Heart right ventricle (tissue), 16 donors: ENCODE results near the gene TNFAIP6. TPM values are rescaled to one million over a fixed set of nuclear protein-coding genes. Genes with fewer than 3 reads are reported as not detected.

Experiments used
- ATAC-seq, 8 donors: fragments of 200-7000 bp; cut with Tn5 transposase; one replicate each; pipeline ENCODE4 v1.9.1; 2020; ENCODE audit warnings: mild to moderate bottlenecking in 8 of 8, moderate library complexity in 8 of 8, moderate number of reproducible peaks in 1 of 8
- DNase-seq, 2 donors: peaks; one replicate each; pipeline ENCODE4 v3.0.0-alpha.2; 2020
- H3K27ac ChIP-seq, 10 donors: fragments of 200-600 bp; sonication (generic) in 2 of 10; one replicate each; pipeline versions ENCODE4 v1.5.0 to v1.8.0; 2020 to 2022; ENCODE audit warnings: mild to moderate bottlenecking in 3 of 10
- H3K27me3 ChIP-seq, 7 donors: fragments of 200-600 bp; one replicate each; pipeline ENCODE4 v1.8.0; 2021 to 2022; ENCODE audit warnings: mild to moderate bottlenecking in 2 of 7
- H3K36me3 ChIP-seq, 9 donors: fragments of 200-600 bp; sonication (generic) in 1 of 9; one replicate each; pipeline versions ENCODE4 v1.5.0 to v1.8.0; 2020 to 2022; ENCODE audit warnings: mild to moderate bottlenecking in 2 of 9
- H3K4me1 ChIP-seq, 9 donors: fragments of 200-600 bp; sonication (generic) in 1 of 9; one replicate each; pipeline versions ENCODE4 v1.5.0 to v1.8.0; 2020 to 2022; ENCODE audit warnings: mild to moderate bottlenecking in 4 of 9
- H3K4me3 ChIP-seq, 10 donors: fragments of 200-600 bp; sonication (generic) in 2 of 10; one replicate each; pipeline versions ENCODE4 v1.5.0 to v1.8.0; 2020 to 2022; ENCODE audit warnings: mild to moderate bottlenecking in 7 of 10, moderate library complexity in 2 of 10
- H3K9me3 ChIP-seq, 11 donors: fragments of 200-600 bp in 10 of 11; sonication (generic) in 2 of 11; one replicate each; pipeline versions ENCODE4 v1.5.0 to v1.8.0; 2013 to 2022; ENCODE audit warnings: mild to moderate bottlenecking in 2 of 11, control low read depth in 1 of 11, moderate library complexity in 1 of 11
- WGBS, 2 donors: extraction: QIAGEN DNeasy Blood & Tissue Kit; methylation state at CpG; one replicate each; pipeline ENCODE4 v1.1.7; 2013; ENCODE audit warnings: inconsistent platforms in 1 of 2; 5-methylcytosine and 5-hydroxymethylcytosine counted together
- intact Hi-C, 10 donors: fragments of 100-400 bp; cut with DNase I; formaldehyde crosslinking; loops; one replicate each; pipeline versions ENCODE4 v1.11.1 to v1.14.2; 2022
- polyA plus RNA-seq, 2 donors: library from polyadenylated mRNA; stranded (reverse); fragments of 200-250 nt; gene quantifications; one replicate each; pipeline ENCODE4 v1.2.3, GENCODE V29; 2013
- total RNA-seq, 10 donors: library from RNA; stranded (reverse); fragmentation: NEBNext Ultra II Directional in 3 of 10; extraction: Animal tissue kit (Norgen Biotek cat#: 25700) in 3 of 10; gene quantifications; one replicate each; pipeline versions ENCODE4 v1.2.1 to v1.2.4, GENCODE V29; 2021 to 2023
- TF ChIP-seq, protein P1 (sequence below), 9 donors: fragments of 200-600 bp; sonication (generic) in 2 of 9; IDR thresholded peaks; one replicate each; pipeline versions ENCODE4 v1.5.0 to v1.8.0; 2021 to 2022; ENCODE audit warnings: antibody characterized with exemption in 9 of 9, mild to moderate bottlenecking in 5 of 9, moderate library complexity in 1 of 9
- donor health status: Arrhythmogenic right ventricular cardiomyopathy.
- donor health status: ischemic (EF 13 %, LVEDD 7.1; RV severe dilation, severe dysfunction).
- donor health status: healthy with polysubstance abuse.
- donor health status: DM: no; HTN: yes; CAD: no.
- donor health status: DM: no; HTN: no; CAD: no.
- donor health status: ischemic (EF 25% LVEDD 6.9; RV normal size, moderate dysfunction).
- donor health status: ischemic (EF 25% LVEDD 5.7; RV mildly dilated, moderate dysfunction).
- donor health status: healthy.
- donor health status: DM: yes; HTN: yes; CAD: no.
- donor health status: Ischemic cardiomyopathy.
- donor health status: ischemic (EF 35%, LVEDD 5.7; RV mildly dilated, moderate dysfunction).
- donor health status: nonischemic (EF 11% LVEDD 7.7; RV severe dilation, severe dysfunction).
- donor health status: DM: yes; HTN: yes; CAD: no.
- donor health status: PGD.
- donor health status: ischemic (EF 29% LVEDD 5.4; RV normal size, mild dysfunction).
- donor health status: nonischemic (EF 23%, LVEDD 6.1; RV moderate dilation, normal function).

The TNFAIP6 gene
- total and polyA plus RNA-seq, 12 donors = 0.98 to 6.6 (median 2.4) TPM

DNA sequence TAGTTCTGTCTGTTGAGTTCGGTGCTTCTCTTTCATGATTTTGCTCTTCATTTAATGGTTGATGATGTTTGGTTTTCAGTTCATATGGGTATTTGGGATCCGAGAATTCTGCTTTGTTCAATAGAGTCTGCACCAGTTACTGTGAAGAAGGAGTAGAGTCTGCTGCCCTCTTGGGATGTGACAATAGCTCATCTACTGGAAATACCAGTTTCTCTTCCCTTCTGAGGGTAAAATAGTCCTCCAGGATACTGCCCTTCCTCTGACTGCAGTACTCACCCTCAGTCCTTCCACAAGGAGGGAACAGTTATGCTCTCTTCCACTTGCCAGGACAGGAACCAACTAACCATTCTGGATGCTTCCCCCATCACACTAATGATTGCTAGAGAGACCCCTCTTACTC is 12.5 kb upstream of the TNFAIP6 start:
- Histone ChIP-seq H3K27ac (no peak overlapping the region), H3K4me3 (no peak overlapping the region), H3K4me1 (peaks cover 0 to 3% (median 0%) of the 10 kb centered on the region in 9 donors), H3K9me3 (peaks cover 0 to 25% (median 4%) of the 10 kb centered on the region in 11 donors), H3K36me3 (no peaks in the 10 kb centered on the region), H3K27me3 (no peaks in the 10 kb centered on the region)
- intact Hi-C loops = no loop called here
- ATAC-seq (no peak), DNase-seq (no peak)
- TF ChIP-seq, protein P1, sequence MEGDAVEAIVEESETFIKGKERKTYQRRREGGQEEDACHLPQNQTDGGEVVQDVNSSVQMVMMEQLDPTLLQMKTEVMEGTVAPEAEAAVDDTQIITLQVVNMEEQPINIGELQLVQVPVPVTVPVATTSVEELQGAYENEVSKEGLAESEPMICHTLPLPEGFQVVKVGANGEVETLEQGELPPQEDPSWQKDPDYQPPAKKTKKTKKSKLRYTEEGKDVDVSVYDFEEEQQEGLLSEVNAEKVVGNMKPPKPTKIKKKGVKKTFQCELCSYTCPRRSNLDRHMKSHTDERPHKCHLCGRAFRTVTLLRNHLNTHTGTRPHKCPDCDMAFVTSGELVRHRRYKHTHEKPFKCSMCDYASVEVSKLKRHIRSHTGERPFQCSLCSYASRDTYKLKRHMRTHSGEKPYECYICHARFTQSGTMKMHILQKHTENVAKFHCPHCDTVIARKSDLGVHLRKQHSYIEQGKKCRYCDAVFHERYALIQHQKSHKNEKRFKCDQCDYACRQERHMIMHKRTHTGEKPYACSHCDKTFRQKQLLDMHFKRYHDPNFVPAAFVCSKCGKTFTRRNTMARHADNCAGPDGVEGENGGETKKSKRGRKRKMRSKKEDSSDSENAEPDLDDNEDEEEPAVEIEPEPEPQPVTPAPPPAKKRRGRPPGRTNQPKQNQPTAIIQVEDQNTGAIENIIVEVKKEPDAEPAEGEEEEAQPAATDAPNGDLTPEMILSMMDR (IDR thresholded peaks at IDR 0.05) = no peak
- 92 to 94% methylated on average over 2 of the region's 2 CpGs for WGBS, 2 donors

DNA sequence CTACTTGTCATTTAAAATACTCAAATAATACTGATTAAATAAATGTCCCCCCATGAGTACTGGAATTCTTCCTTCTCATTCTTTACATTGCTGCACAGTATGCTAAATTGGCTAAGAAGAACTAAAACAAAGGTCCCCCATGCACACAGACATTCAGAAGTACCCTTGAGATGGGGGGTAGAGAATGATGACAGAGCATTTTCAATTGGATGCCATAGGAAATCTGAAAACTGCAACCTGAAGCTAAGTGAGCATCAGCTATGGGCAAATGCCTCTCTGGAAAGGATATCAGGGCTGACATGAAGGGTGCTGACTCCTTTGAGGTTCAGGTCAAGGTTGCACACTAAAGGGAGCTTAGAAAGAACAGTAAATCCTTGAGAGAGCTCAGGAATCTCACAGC is 10.1 kb upstream of the TNFAIP6 start:
- no peak for DNase-seq
- Histone ChIP-seq H3K9me3 (peaks cover 0 to 16% (median 0%) of the 10 kb centered on the region in 11 donors), H3K4me1 (peaks cover 0 to 3% (median 0%) of the 10 kb centered on the region in 9 donors), H3K4me3 (no peak overlapping the region), H3K27ac (no peak overlapping the region), H3K27me3 (no peaks in the 10 kb centered on the region), H3K36me3 (no peaks in the 10 kb centered on the region)
- TF ChIP-seq, protein P1 (IDR thresholded peaks at IDR 0.05) = no peak
- intact Hi-C loops = no loop called here
- no peak for ATAC-seq

DNA sequence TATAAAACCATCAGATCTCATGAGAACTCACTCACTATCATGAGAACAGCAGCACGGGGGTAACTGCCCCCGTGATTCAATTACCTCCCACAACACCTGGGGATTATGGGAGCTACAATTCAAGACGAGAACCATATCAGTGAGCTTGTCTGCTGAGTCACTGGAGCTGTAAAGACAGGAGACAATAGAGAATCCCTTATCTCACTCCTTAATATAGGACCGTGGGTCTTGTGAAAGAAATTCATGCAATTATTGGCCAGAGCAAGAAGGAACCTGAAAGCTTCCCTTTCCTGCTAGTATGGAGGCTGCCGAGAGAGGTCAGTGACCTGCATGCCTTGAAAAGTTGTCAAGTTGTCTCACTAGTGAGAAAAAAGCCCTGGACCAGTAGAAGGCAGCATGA is 9.5 kb upstream of the TNFAIP6 start:
- WGBS, 2 donors = 39 to 48% methylated on average over 5 of the region's 5 CpGs
- ATAC-seq = no peak
- DNase-seq = no peak
- H3K4me3 ChIP-seq = no peak overlapping the region
- H3K27ac ChIP-seq = no peak overlapping the region
- intact Hi-C loops = no loop called here
- TF ChIP-seq, protein P1 (IDR thresholded peaks at IDR 0.05) = no peak
- peaks cover 0 to 16% (median 0%) of the 10 kb centered on the region in 11 donors for H3K9me3 ChIP-seq
- H3K4me1 ChIP-seq = peaks cover 0 to 3% (median 0%) of the 10 kb centered on the region in 9 donors
- H3K36me3 ChIP-seq = no peaks in the 10 kb centered on the region
- H3K27me3 ChIP-seq = no peaks in the 10 kb centered on the region

DNA sequence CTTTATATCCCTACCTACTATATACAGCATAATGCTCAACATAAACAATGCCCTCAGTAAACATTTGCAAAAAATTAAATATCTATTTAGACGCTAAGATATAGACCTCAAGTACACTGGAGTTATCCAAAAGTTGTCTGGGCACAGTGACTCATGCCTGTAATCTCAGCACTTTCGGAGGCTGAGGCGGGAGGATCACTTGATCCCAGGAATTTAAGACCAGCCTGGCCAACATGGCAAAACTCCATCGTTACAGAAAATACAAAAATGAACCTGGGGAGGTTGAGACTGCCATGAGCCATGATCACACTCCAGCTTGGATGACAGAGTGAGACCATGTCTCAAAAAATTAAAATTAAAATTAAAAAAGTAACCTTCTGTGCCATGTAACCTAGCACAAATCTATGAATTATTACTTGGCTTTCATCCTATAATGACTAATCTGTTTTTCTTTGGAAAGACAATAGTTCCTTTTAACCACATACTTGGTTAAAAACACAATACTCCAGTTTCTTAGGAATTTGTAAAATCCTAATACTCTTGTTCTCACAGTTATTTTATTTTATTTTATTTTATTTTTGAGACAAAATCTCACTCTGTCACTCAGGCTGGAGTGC is 6.7 kb upstream of the TNFAIP6 start:
- no peak overlapping the region for H3K4me3 ChIP-seq
- intact Hi-C loops = no loop called here
- H3K9me3 ChIP-seq = no peaks in the 10 kb centered on the region
- H3K27ac ChIP-seq = no peak overlapping the region
- ATAC-seq (no peak), DNase-seq (no peak)
- 87 to 88% methylated on average over 4 of the region's 4 CpGs for WGBS, 2 donors
- TF ChIP-seq, protein P1 (IDR thresholded peaks at IDR 0.05) = no peak
- H3K27me3 ChIP-seq = no peaks in the 10 kb centered on the region
- peaks cover 0 to 3% (median 0%) of the 10 kb centered on the region in 9 donors for H3K4me1 ChIP-seq
- H3K36me3 ChIP-seq = no peaks in the 10 kb centered on the region
